HepG2 (cell line): ENCODE results near the gene LAIR1. TPM values are rescaled to one million over a fixed set of nuclear protein-coding genes. Genes with fewer than 3 reads are reported as not detected.

ENCODE experiments used
- ATAC-seq: fragments of 200-7000 bp; cut with Tn5 transposase; 3 replicates; pipeline ENCODE4 v1.9.1; 2020; ENCODE audit warnings: mild to moderate bottlenecking, moderate library complexity
- BruUV-seq: library from RNA; stranded (reverse); fragments of 400-500 nt; replicated peaks from 2 replicates; lab custom pipeline; 2021; lab: Mats Ljungman, UMichigan
- CTCF ChIA-PET: fragments of 300-600 bp; formaldehyde crosslinking; extraction: SDS; loops from one replicate; lab custom pipeline; 2021; ENCODE audit warnings: low total read pairs, inconsistent platforms, low intra/inter-chr PET ratio; lab: Yijun Ruan, JAX
- POLR2A ChIA-PET: fragments of 350-600 bp; sonication (Branson Sonifier 250); formaldehyde crosslinking; loops from one replicate; lab custom pipeline; 2020; ENCODE audit warnings: antibody characterized with exemption, inconsistent platforms; lab: Yijun Ruan, JAX
- DNase-seq: peaks from one replicate; pipeline ENCODE4 v3.0.0-alpha.2; 2015; ENCODE audit warnings: low spot score
- FAIRE-seq: peaks from 3 replicates; lab custom pipeline; 2011; peaks lifted over from hg19 to GRCh38; lab: Jason Lieb, UNC
- H2AFZ ChIP-seq: one replicate; pipeline ENCODE4 v1.6.1; 2011; ENCODE audit warnings: low read length, inconsistent platforms
- H3K27ac ChIP-seq: fragments of 300-600 bp; 3 replicates; pipeline ENCODE4 v1.8.0; 2011; ENCODE audit warnings: mixed run types, mild to moderate bottlenecking, mixed read lengths, low read length, inconsistent platforms; ENCODE audit not compliant: insufficient read depth; ENCODE audit errors: extremely low read length
- H3K27me3 ChIP-seq, 2 experiments: fragments of 200-600 bp in 1 of 2; 2 replicates in 1 of 2; 3 replicates in 1 of 2; pipeline versions ENCODE4 v1.6.0 to v1.8.0; 2011; ENCODE audit warnings: low read length in 2 of 2, mild to moderate bottlenecking in 2 of 2, moderate library complexity in 2 of 2, inconsistent platforms in 1 of 2; ENCODE audit not compliant: insufficient read depth in 2 of 2, control insufficient read depth in 1 of 2
- H3K36me3 ChIP-seq, 2 experiments: fragments of 200-600 bp in 1 of 2; replicated peaks in 1 of 2; 2 replicates in 1 of 2; 3 replicates in 1 of 2; pipeline versions ENCODE4 v1.5.1 to v1.8.0; 2011; ENCODE audit warnings: low read length in 2 of 2, inconsistent platforms in 1 of 2; ENCODE audit not compliant: insufficient read depth in 2 of 2, control insufficient read depth in 1 of 2
- H3K4me1 ChIP-seq: 2 replicates; pipeline ENCODE4 v1.5.1; 2012; ENCODE audit warnings: low read length, inconsistent platforms; ENCODE audit not compliant: insufficient read depth
- H3K4me2 ChIP-seq: 2 replicates; pipeline ENCODE4 v1.6.0; 2011; ENCODE audit warnings: low read depth, low read length, inconsistent platforms
- H3K4me3 ChIP-seq, 3 experiments: fragments of 200-600 bp in 1 of 3; sonication (generic), shearing (Covaris generic) in 1 of 3; replicated peaks in 1 of 3; 2 replicates each; pipeline ENCODE4 v1.5.1; 2011 to 2016; ENCODE audit warnings: low read length in 3 of 3, inconsistent platforms in 2 of 3, low read depth in 2 of 3, mild to moderate bottlenecking in 2 of 3, control low read depth in 1 of 3, mixed read lengths in 1 of 3; ENCODE audit not compliant: insufficient read depth in 1 of 3
- H3K79me2 ChIP-seq: one replicate; pipeline ENCODE4 v1.6.1; 2011; ENCODE audit warnings: low read length, inconsistent platforms; ENCODE audit not compliant: insufficient read depth
- H3K9ac ChIP-seq: 2 replicates; pipeline ENCODE4 v1.6.0; 2011; ENCODE audit warnings: mild to moderate bottlenecking, low read depth, low read length, inconsistent platforms; ENCODE audit not compliant: insufficient read depth
- H3K9me3 ChIP-seq: 2 replicates; pipeline ENCODE4 v1.5.1; 2012; ENCODE audit warnings: mild to moderate bottlenecking, low read length
- H4K20me1 ChIP-seq: 2 replicates; pipeline ENCODE4 v1.6.0; 2011; ENCODE audit warnings: inconsistent platforms, mild to moderate bottlenecking, low read length, moderate library complexity; ENCODE audit not compliant: insufficient read depth
- CHD4 ChIP-seq: fragments of 200-600 bp; sonication (generic); IDR thresholded peaks from 2 replicates; pipeline ENCODE4 v1.7.0; 2017; ENCODE audit warnings: mild to moderate bottlenecking, low read length, borderline replicate concordance
- HNRNPH1 ChIP-seq: fragments of 200-400 bp; formaldehyde crosslinking; optimal IDR thresholded peaks from 2 replicates; pipeline ENCODE3; 2017; ENCODE audit warnings: mild to moderate bottlenecking, low read depth, low read length
- KDM1A ChIP-seq: IDR thresholded peaks from 2 replicates; pipeline ENCODE4 v1.6.1; 2016; ENCODE audit warnings: missing compliant biosample characterization
- KDM2A ChIP-seq: sonication (generic); formaldehyde crosslinking; IDR thresholded peaks from 2 replicates; pipeline ENCODE4 v1.4.0; 2020; ENCODE audit warnings: low read depth, missing genetic modification reagents, borderline replicate concordance
- LRRFIP1 ChIP-seq: sonication (generic); formaldehyde crosslinking; conservative IDR thresholded peaks from 2 replicates; pipeline ENCODE4 v1.4.0; 2020; ENCODE audit warnings: missing genetic modification reagents
- MED1 ChIP-seq: sonication (generic); formaldehyde crosslinking; IDR thresholded peaks from 2 replicates; pipeline ENCODE4 v1.4.0; 2020; ENCODE audit warnings: missing genetic modification reagents
- NR2F2 ChIP-seq: IDR thresholded peaks from 2 replicates; pipeline ENCODE4 v1.6.1; 2012; ENCODE audit warnings: low read depth, inconsistent platforms, borderline replicate concordance
- NR3C1 ChIP-seq: sonication (generic); formaldehyde crosslinking; IDR thresholded peaks from 2 replicates; pipeline ENCODE4 v1.4.0; 2020; ENCODE audit warnings: missing genetic modification reagents
- RFX1 ChIP-seq: fragments of 450-650 bp; IDR thresholded peaks from 2 replicates; pipeline ENCODE4 v1.6.1; 2017
- SMAD9 ChIP-seq: sonication (generic); formaldehyde crosslinking; IDR thresholded peaks from 2 replicates; pipeline ENCODE4 v1.5.1; 2020; ENCODE audit warnings: mild to moderate bottlenecking, missing genetic modification reagents
- SNAPC2 ChIP-seq: sonication (generic); formaldehyde crosslinking; IDR thresholded peaks from 2 replicates; pipeline ENCODE4 v1.8.1; 2022; ENCODE audit warnings: mild to moderate bottlenecking, missing genetic modification reagents
- TFDP2 ChIP-seq: sonication (generic); formaldehyde crosslinking; IDR thresholded peaks from 2 replicates; pipeline ENCODE4 v1.4.0; 2020; ENCODE audit warnings: missing genetic modification reagents
- THAP8 ChIP-seq: sonication (generic); formaldehyde crosslinking; IDR thresholded peaks from 2 replicates; pipeline ENCODE4 v1.5.1; 2020; ENCODE audit warnings: missing genetic modification reagents, mild to moderate bottlenecking, borderline replicate concordance
- ZBTB8A ChIP-seq: sonication (generic); formaldehyde crosslinking; IDR thresholded peaks from 2 replicates; pipeline ENCODE4 v1.4.0; 2020; ENCODE audit warnings: mild to moderate bottlenecking, low read depth, missing genetic modification reagents, borderline replicate concordance
- ZFP36L1 ChIP-seq: sonication (generic); formaldehyde crosslinking; IDR thresholded peaks from 2 replicates; pipeline ENCODE4 v1.8.0; 2022; ENCODE audit warnings: mild to moderate bottlenecking, missing genetic modification reagents, moderate library complexity
- ZFX ChIP-seq: sonication (generic); formaldehyde crosslinking; IDR thresholded peaks from 2 replicates; pipeline ENCODE4 v1.4.0; 2020; ENCODE audit warnings: mild to moderate bottlenecking, low read depth, missing genetic modification reagents, moderate library complexity
- ZNF749 ChIP-seq: sonication (generic); formaldehyde crosslinking; IDR thresholded peaks from 2 replicates; pipeline ENCODE4 v1.8.0; 2022; ENCODE audit warnings: mild to moderate bottlenecking, missing genetic modification reagents, moderate library complexity, borderline replicate concordance
- WGBS: methylation state at CpG from one replicate; pipeline ENCODE4 v1.1.6; 2017; ENCODE audit warnings: low lambda C conversion rate; 5-methylcytosine and 5-hydroxymethylcytosine counted together
- in situ Hi-C: cut with HindIII; loops from 2 replicates; pipeline ENCODE4 v1.10.0; 2017; ENCODE audit warnings: low pct_unique_long_range_greater_than_20kb; ENCODE audit not compliant: extremely low pct_ligation_motif_present
- intact Hi-C: fragments of 100-400 bp; cut with micrococcal nuclease; formaldehyde crosslinking; loops from one replicate; pipeline ENCODE4 v1.10.0; 2022; ENCODE audit not compliant: unreplicated experiment
- polyA plus RNA-seq, 8 experiments: library from polyadenylated mRNA; depleted of rRNA in 3 of 8; stranded (reverse) in 7 of 8; unstranded in 1 of 8; fragments of >200 nt; fragmentation: Illumina TruSeq in 4 of 8; extraction: Trizol in 4 of 8; gene quantifications; 2 replicates each; pipeline versions ENCODE4 v1.2.1 to v1.2.3, GENCODE V29; 2011 to 2016; ENCODE audit warnings: low read depth in 4 of 8, missing spikeins in 1 of 8, mixed read lengths in 1 of 8; ENCODE audit not compliant: insufficient read depth in 1 of 8
- total RNA-seq, 5 experiments: library from RNA; depleted of rRNA; stranded (reverse); fragments of >200 nt; fragmentation: Illumina TruSeq; extraction: Trizol; gene quantifications; 2 replicates each; pipeline ENCODE4 v1.2.3, GENCODE V29; 2016; ENCODE audit warnings: low read depth in 1 of 5

LAIR1 gene
- total and polyA plus RNA-seq, 2 of the 13 experiments (the other 11 are each of a cell fraction or from before 2014, with no cell fraction given) = 0.75 to 1.2 TPM

GRCh38 chr19:54316746-54317107 lies 48.0 kb downstream of the LAIR1 start:
- Histone ChIP-seq H3K9ac (no peak overlapping the region), H3K27me3 (peaks cover 3 to 13% of the 10 kb centered on the region in 2 experiments; a peak in 3 of 5 replicates), H3K36me3 (no peaks in the 10 kb centered on the region), H3K9me3 (no peaks in the 10 kb centered on the region), H4K20me1 (no peaks in the 10 kb centered on the region), H3K27ac (no peak overlapping the region), H3K4me1 (no peaks in the 10 kb centered on the region), H3K79me2 (no peaks in the 10 kb centered on the region), H3K4me3 (no peak overlapping the region), H2AFZ (no peak overlapping the region), H3K4me2 (no peak overlapping the region)
- CTCF ChIA-PET = no interaction called here
- in situ Hi-C loops = no loop called here
- no peak for FAIRE-seq
- 21% methylated on average over 10 of the region's 11 CpGs for WGBS
- no peak for TF ChIP-seq NR3C1 (CRISPR knock-in tag)
- TF ChIP-seq RFX1 = peak; percentile 37; the same call in 1 of the 2 replicates
- no peak for TF ChIP-seq LRRFIP1 (CRISPR knock-in tag)
- no peak for ATAC-seq
- no TSS peak for BruUV-seq
- no peak for DNase-seq
- POLR2A ChIA-PET = no interaction called here
- intact Hi-C loops = no loop called here

GRCh38 chr19:54315956-54316355 lies 48.8 kb downstream of the LAIR1 start:
- no peak overlapping the region for H3K4me2 ChIP-seq
- H3K36me3 ChIP-seq = no peaks in the 10 kb centered on the region
- H3K27ac ChIP-seq = no peak overlapping the region
- no peak for FAIRE-seq
- no peak for ATAC-seq
- no peaks in the 10 kb centered on the region for H3K9me3 ChIP-seq
- peaks cover 3 to 17% of the 10 kb centered on the region in 2 experiments; a peak in 3 of 5 replicates for H3K27me3 ChIP-seq
- 13% methylated on average over 6 of the region's 10 CpGs for WGBS
- H3K79me2 ChIP-seq = no peaks in the 10 kb centered on the region
- no peak overlapping the region for H2AFZ ChIP-seq
- in situ Hi-C loops (no loop called here), intact Hi-C loops (no loop called here)
- DNase-seq = no peak
- BruUV-seq = no TSS peak
- H3K4me1 ChIP-seq = no peaks in the 10 kb centered on the region
- H3K4me3 ChIP-seq = no peak overlapping the region
- no peak overlapping the region for H3K9ac ChIP-seq
- H4K20me1 ChIP-seq = no peaks in the 10 kb centered on the region
- CTCF ChIA-PET = no interaction called here
- POLR2A ChIA-PET = no interaction called here
- TF ChIP-seq SNAPC2 (CRISPR knock-in tag) (no peak), SMAD9 (CRISPR knock-in tag) (no peak), NR2F2 (no peak), MED1 (CRISPR knock-in tag) (no peak), CHD4 (no peak), ZFX (CRISPR knock-in tag) (no peak), ZNF749 (CRISPR knock-in tag) (no peak), HNRNPH1 (no peak), ZBTB8A (CRISPR knock-in tag) (no peak), TFDP2 (no peak), THAP8 (CRISPR knock-in tag) (no peak), KDM1A (CRISPR knock-in tag) (no peak), ZFP36L1 (CRISPR knock-in tag) (no peak), KDM2A (CRISPR knock-in tag) (no peak)
